ENCODE data around the gene GRIK4.

GRIK4 gene

DNA sequence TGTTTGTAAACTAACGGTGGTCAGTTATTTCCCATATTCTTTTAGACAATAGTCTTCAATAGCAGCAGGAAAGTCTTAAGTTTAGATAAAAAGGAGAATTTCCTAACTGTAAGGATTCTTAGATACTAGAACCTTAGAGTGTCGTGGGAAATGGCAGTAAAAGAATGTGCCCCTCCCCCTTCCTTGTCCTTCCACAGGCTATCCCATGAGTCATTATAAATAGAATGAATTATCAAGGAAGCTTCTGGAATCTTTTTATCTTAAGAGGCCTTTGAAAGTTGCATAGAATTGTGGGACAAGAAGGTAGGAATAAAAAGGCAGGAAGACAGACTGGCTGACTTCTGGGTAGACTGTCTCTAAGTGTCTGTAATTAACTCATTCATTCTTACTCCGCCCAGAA, 347.2 kb downstream of the GRIK4 start:
- no peak for DNase-seq (ENCODE audit: low read depth)
- TF ChIP-seq, protein P1, sequence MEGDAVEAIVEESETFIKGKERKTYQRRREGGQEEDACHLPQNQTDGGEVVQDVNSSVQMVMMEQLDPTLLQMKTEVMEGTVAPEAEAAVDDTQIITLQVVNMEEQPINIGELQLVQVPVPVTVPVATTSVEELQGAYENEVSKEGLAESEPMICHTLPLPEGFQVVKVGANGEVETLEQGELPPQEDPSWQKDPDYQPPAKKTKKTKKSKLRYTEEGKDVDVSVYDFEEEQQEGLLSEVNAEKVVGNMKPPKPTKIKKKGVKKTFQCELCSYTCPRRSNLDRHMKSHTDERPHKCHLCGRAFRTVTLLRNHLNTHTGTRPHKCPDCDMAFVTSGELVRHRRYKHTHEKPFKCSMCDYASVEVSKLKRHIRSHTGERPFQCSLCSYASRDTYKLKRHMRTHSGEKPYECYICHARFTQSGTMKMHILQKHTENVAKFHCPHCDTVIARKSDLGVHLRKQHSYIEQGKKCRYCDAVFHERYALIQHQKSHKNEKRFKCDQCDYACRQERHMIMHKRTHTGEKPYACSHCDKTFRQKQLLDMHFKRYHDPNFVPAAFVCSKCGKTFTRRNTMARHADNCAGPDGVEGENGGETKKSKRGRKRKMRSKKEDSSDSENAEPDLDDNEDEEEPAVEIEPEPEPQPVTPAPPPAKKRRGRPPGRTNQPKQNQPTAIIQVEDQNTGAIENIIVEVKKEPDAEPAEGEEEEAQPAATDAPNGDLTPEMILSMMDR (IDR thresholded peaks at IDR 0.05; ENCODE audit: low read depth, low read length, missing control alignments): no peak
- no peak overlapping the region for H3K4me3 ChIP-seq (ENCODE audit: low read depth, low read length)

DNA sequence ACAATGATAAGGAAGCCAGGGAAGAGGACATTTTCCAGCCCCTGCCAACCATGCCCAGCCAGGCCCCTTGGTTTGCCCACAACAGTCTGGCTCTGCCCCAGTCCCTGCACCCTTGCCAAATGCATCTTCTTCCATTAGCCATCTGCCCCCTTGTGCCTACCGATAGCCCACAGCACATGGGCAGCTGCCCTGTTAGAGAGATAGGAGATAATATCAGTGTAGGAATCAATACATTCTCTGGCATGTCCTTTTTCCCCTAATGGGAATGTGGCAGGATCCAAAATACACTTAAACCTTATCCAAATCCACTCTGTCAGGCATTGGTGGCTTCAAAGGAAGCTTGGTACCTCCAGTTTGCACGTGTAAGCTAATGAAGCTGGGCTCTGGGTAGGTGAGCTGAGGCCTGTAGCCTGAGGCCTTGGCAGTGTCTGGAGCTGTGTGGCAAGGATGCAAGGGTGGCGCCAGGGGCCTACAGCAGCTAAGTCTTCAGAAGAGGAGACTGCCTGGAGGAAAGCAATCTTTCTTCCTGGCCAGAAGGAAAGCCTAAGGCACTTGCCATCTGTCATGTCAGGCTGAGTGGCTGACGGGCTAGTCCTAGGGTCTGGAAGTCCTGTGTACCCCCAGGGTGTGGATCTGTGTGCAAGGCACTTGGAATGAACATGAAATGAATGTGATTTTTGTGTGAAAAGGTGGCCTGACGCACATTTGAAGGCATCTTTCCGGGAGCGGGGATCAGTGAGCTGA, 348.2 kb downstream of the GRIK4 start:
- H3K4me3 ChIP-seq (ENCODE audit: low read depth, low read length): no peak overlapping the region
- TF ChIP-seq, protein P1 (IDR thresholded peaks at IDR 0.05; ENCODE audit: low read depth, low read length, missing control alignments): no peak
- DNase-seq (ENCODE audit: low read depth): no peak

DNA sequence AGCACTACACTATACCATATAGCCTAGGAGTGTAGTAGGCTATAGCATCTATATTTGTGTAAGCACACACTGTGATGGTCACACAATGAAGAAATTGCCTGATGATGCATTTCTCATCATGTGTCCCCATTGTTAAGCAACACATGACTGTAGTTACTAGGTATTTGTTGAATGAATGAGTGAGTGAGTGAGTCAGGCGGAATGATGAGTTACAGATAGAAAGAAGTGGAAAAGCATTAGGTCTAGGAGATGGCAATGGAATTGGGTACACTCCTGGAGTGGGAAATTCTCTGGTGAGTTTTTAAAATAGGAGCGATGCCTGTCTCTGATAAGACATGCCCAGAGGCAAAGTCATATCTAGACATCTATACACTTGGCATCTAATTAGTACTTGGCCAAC, 351.8 kb downstream of the GRIK4 start:
- H3K4me3 ChIP-seq (ENCODE audit: low read depth, low read length): no peak overlapping the region
- TF ChIP-seq, protein P1 (IDR thresholded peaks at IDR 0.05; ENCODE audit: low read depth, low read length, missing control alignments): no peak
- DNase-seq (ENCODE audit: low read depth): no peak

DNA sequence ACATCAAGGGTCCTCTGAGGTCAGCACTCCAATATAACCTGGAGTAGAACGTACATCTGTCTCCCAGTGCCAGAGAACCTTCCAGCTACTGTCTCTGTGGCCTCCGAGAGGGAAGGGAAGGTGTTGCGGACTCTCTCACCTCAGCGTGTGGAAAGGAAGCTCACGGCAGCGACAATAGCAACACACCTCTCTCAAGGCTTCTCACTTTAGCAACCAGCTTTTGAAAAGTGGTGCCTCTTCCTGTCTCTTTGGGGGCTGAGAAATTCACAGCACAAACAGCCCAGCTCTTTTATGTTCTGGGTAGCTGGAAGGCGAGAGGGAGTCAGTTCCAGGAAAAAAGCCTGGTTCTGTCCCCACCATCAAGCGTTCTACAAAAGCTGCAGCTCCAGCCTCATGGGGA, 355.5 kb downstream of the GRIK4 start:
- TF ChIP-seq, protein P1 (IDR thresholded peaks at IDR 0.05; ENCODE audit: low read depth, low read length, missing control alignments): no peak
- DNase-seq (ENCODE audit: low read depth): no peak
- H3K4me3 ChIP-seq (ENCODE audit: low read depth, low read length): no peak overlapping the region

DNA sequence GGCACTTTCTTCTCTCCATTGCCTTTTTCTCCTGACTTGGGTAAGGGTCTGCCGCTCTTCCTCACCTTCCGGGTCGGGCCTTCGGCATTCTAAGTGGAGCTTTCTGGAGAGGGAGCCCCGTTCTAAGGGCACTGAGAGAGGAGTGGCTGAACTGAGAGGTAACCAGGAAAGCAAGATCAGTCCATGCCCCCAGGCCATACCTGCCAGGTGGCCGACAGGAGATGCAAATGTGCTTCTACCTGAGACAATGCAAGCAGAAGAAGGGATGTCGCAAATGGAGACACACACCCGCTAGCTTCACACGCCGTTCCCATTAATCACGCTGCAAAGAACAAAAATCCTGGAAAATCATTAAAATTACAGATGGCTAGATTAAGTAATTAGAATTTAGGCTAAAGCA, 356.0 kb downstream of the GRIK4 start:
- TF ChIP-seq, protein P1 (IDR thresholded peaks at IDR 0.05; ENCODE audit: low read depth, low read length, missing control alignments): no peak
- H3K4me3 ChIP-seq (ENCODE audit: low read depth, low read length): no peak overlapping the region
- DNase-seq (ENCODE audit: low read depth): no peak

DNA sequence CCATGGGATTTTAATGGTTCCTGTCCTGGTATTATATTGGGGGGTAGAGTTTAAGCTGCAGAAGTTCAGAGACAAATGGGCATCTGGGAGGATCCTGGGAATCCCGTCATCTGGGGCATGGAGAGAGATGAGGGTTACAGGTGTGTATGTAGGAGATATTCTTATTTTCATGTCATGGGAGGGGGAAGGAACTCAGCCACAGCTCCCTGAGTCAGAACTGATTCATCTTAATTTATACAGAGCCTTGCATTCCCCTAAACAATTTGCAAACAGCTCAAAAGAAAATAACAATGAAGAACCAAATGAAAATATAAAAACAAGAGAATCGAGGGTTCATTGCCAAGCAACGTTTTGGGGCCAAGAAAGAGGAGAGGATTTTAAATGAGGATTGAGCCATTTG, 356.4 kb downstream of the GRIK4 start:
- no peak overlapping the region for H3K4me3 ChIP-seq (ENCODE audit: low read depth, low read length)
- no peak for DNase-seq (ENCODE audit: low read depth)
- TF ChIP-seq, protein P1 (IDR thresholded peaks at IDR 0.05; ENCODE audit: low read depth, low read length, missing control alignments): no peak

DNA sequence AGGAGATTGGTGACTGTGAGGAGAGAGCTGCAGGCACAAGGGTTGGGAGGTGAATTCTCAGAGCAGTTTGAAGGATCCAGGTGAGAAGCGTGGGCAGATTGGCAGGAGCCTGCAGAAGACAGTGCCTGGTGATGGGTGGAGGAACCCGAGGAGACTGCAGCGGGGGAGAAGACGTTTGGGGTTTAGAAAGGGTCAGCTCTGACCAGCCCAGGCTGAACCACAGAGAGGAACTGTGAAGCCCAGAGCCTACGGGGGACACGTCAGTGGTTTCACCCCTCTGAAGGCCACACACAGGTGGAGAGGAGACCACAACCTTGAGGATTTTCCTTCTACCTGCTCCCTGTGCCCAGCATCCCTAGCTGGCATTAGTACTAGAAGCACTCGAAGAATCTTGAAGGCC, 357.5 kb downstream of the GRIK4 start:
- no peak overlapping the region for H3K4me3 ChIP-seq (ENCODE audit: low read depth, low read length)
- TF ChIP-seq, protein P1 (IDR thresholded peaks at IDR 0.05; ENCODE audit: low read depth, low read length, missing control alignments): no peak
- DNase-seq (ENCODE audit: low read depth): no peak
